ENCODE results near the gene ZNF469. TPM values are rescaled to one million over a fixed set of nuclear protein-coding genes. Genes with fewer than 3 reads are reported as not detected.

The ZNF469 gene
- total RNA-seq, 4 donors from 2014 or later, result 0.03 to 0.16 (median 0.07) TPM

DNA sequence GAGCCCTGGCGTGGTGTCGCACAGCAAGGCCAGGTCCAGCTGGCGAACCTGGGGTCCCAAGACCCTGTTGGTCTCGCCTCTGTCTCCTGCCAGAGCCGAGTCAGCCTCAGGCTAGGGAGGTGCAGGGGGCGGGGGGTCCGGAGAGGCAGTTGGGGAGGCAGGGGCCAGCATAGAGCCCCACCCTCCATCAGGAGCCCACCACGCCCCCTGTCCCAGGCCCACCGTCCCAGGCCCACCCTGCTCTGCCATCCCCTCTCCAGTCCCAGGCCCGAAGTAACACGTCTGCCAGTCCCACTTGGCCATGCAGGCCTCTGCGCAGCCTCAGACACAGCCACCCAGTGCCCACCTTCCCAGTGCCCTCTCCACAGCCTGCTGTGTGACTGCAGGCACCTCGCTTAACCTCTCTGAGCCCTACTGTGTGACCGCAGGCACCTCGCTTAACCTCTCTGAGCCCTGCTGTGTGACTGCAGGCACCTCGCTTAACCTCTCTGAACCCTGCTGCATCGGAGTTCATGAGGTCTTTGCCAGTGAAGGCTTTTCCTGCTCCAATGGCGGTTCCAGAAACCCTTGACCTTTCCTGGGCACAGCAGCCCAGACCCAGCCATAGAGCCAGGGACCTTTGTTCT lies 29.3 kb downstream of the ZNF469 start:
- in situ Hi-C loops (cut with MboI; ENCODE audit: low sequenced_read_pairs in 4 of 4), result loop anchor here in 2 of 4 donors (25.0 kb wide), 1 partner anchor 225 kb away; no protein-coding TSS in a partner anchor
- Histone ChIP-seq H3K27me3 (no peaks in the 10 kb centered on the region), H3K4me1 (no peaks in the 10 kb centered on the region), H3K4me3 (no peak overlapping the region), H3K9me3 (no peaks in the 10 kb centered on the region), H3K36me3 (no peaks in the 10 kb centered on the region), H3K27ac (no peak overlapping the region)
- DNase-seq (no peak), ATAC-seq (no peak)
- TF ChIP-seq CTCF (IDR thresholded peaks at IDR 0.05 in 4 of 5, conservative IDR thresholded peaks at IDR 0.05 in 1 of 5) (no peak), POLR2A (IDR thresholded peaks at IDR 0.05) (no peak)
- intact Hi-C loops (cut with DNase I; ENCODE audit: low total_unique reads), result no loop called here

DNA sequence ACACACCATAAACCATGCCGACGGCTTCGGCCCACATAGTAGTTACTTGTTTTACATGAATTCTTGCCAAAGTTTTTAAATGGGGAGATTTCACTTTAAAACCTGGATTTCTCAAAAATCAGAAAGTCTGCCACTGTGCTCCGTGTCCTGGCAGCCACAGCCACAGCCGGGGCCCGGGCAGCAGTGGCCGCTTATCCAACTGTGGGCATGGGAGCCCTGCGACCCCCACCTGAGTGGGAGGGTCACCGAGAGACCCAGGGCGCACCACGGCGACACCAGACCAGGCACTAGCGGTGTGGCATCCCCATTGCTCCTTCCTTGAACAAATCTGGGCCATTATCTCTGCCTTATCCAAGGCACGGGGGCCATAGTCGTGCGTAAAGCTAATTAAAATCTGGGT lies 30.0 kb downstream of the ZNF469 start:
- no peaks in the 10 kb centered on the region for H3K27me3 ChIP-seq
- no peak overlapping the region for H3K27ac ChIP-seq
- TF ChIP-seq CTCF (IDR thresholded peaks at IDR 0.05 in 4 of 5, conservative IDR thresholded peaks at IDR 0.05 in 1 of 5) (no peak), POLR2A (IDR thresholded peaks at IDR 0.05) (no peak)
- no peaks in the 10 kb centered on the region for H3K9me3 ChIP-seq
- H3K4me1 ChIP-seq, result no peaks in the 10 kb centered on the region
- intact Hi-C loops (cut with DNase I; ENCODE audit: low total_unique reads) (no loop called here), in situ Hi-C loops (cut with MboI; ENCODE audit: low sequenced_read_pairs in 4 of 4) (loop anchor here in 2 of 4 donors (25.0 kb wide), 1 partner anchor 225 kb away; no protein-coding TSS in a partner anchor)
- DNase-seq (no peak), ATAC-seq (no peak)
- no peak overlapping the region for H3K4me3 ChIP-seq
- no peaks in the 10 kb centered on the region for H3K36me3 ChIP-seq

DNA sequence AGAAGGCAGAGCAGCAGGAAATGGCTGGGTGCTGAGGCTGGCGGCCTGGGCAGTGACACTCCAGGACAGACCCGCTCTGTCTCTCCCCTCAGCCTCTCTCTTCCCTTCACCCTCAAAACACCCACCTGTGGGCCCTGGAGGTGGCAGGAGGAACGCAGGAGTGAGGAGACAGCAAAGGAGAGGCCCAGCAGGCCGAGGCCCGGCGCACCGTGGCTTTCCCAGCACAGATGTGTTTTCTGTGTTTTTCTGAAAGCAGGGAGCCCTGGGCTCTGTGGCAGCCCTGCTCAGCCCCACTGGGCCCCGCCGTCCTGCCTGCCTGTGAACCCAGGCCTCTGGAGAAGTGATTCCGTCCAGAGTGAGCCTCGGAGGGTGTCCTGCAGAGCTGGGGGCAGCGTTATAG lies 30.5 kb downstream of the ZNF469 start:
- TF ChIP-seq POLR2A (IDR thresholded peaks at IDR 0.05) (no peak), CTCF (IDR thresholded peaks at IDR 0.05 in 4 of 5, conservative IDR thresholded peaks at IDR 0.05 in 1 of 5) (no peak)
- no peak for DNase-seq
- H3K9me3 ChIP-seq, result no peaks in the 10 kb centered on the region
- H3K4me3 ChIP-seq, result no peak overlapping the region
- intact Hi-C loops (cut with DNase I; ENCODE audit: low total_unique reads) (no loop called here), in situ Hi-C loops (cut with MboI; ENCODE audit: low sequenced_read_pairs in 4 of 4) (loop anchor here in 2 of 4 donors (25.0 kb wide), 1 partner anchor 226 kb away; no protein-coding TSS in a partner anchor)
- H3K27ac ChIP-seq, result no peak overlapping the region
- no peak for ATAC-seq
- no peaks in the 10 kb centered on the region for H3K27me3 ChIP-seq
- H3K36me3 ChIP-seq, result no peaks in the 10 kb centered on the region
- no peaks in the 10 kb centered on the region for H3K4me1 ChIP-seq

- DNase-seq (no peak), ATAC-seq (no peak)
- in situ Hi-C loops (cut with MboI; ENCODE audit: low sequenced_read_pairs in 4 of 4), result loop anchor here in 2 of 4 donors (25.0 kb wide), 1 partner anchor 226 kb away; no protein-coding TSS in a partner anchor
- Histone ChIP-seq H3K36me3 (no peaks in the 10 kb centered on the region), H3K9me3 (no peaks in the 10 kb centered on the region), H3K27me3 (peaks cover 0 to 1% (median 0%) of the 10 kb centered on the region in 3 donors), H3K27ac (no peak overlapping the region), H3K4me1 (no peaks in the 10 kb centered on the region), H3K4me3 (no peak overlapping the region)
- TF ChIP-seq POLR2A (IDR thresholded peaks at IDR 0.05) (no peak), CTCF (IDR thresholded peaks at IDR 0.05 in 4 of 5, conservative IDR thresholded peaks at IDR 0.05 in 1 of 5) (no peak)
- intact Hi-C loops (cut with DNase I; ENCODE audit: low total_unique reads), result no loop called here
Measured at GRCh38 chr16:88413631-88414030, 30.9 kb downstream of the ZNF469 start.
